ENCODE results near the gene STRIP1. TPM values are rescaled to one million over a fixed set of nuclear protein-coding genes. Genes with fewer than 3 reads are reported as not detected.

Gene STRIP1
- total RNA-seq, 4 donors from 2014 or later, result 21.7 to 50.3 (median 33.0) TPM

DNA sequence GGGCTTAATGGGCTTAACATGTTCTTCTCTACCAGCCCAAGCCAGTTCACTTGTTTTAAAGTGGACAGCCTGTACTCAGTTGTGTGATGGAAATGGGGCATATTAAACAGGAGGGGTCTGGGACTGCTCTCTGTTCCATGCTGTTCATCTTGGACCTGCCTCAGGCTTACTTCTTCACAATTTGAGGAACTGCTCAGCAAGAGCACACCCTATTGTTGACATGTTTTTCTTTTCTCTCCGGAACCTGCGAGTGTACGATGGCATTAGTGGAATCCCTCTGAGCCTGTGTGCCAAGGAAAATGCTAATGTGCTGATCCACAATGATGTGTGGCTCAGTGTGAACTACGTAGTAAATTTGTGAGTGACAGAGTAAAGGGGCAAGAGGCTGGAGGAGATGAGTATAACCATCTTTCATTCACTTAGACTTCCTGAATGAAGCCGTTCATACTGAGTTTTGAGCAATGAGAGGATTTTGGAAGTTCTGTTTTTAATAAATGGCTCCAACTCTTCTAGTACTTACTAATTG, 43.0 kb upstream of the STRIP1 start:
- TF ChIP-seq, protein P1, sequence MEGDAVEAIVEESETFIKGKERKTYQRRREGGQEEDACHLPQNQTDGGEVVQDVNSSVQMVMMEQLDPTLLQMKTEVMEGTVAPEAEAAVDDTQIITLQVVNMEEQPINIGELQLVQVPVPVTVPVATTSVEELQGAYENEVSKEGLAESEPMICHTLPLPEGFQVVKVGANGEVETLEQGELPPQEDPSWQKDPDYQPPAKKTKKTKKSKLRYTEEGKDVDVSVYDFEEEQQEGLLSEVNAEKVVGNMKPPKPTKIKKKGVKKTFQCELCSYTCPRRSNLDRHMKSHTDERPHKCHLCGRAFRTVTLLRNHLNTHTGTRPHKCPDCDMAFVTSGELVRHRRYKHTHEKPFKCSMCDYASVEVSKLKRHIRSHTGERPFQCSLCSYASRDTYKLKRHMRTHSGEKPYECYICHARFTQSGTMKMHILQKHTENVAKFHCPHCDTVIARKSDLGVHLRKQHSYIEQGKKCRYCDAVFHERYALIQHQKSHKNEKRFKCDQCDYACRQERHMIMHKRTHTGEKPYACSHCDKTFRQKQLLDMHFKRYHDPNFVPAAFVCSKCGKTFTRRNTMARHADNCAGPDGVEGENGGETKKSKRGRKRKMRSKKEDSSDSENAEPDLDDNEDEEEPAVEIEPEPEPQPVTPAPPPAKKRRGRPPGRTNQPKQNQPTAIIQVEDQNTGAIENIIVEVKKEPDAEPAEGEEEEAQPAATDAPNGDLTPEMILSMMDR (IDR thresholded peaks at IDR 0.05; ENCODE audit: low read depth), result no peak

DNA sequence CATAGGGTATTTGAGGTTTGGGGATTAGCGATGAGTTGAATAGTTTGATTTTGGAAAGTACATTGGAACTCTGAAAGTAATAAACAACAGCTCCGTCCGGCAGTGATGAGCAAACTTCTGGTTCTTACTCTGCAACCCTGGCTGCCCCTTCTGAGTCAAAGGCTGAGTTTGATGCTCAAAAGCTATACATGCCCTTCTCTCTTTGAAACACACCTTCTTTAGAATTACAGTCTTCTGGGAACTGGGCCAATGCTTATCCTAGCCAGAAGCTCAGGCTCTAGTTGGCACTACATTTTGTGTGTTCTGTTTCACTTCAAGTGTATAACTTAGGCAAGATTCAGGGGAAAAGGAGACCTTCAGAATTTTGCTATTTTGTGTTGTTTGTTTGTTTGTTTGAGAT, 40.5 kb upstream of the STRIP1 start:
- TF ChIP-seq, protein P1 (IDR thresholded peaks at IDR 0.05; ENCODE audit: low read depth), result no peak

DNA sequence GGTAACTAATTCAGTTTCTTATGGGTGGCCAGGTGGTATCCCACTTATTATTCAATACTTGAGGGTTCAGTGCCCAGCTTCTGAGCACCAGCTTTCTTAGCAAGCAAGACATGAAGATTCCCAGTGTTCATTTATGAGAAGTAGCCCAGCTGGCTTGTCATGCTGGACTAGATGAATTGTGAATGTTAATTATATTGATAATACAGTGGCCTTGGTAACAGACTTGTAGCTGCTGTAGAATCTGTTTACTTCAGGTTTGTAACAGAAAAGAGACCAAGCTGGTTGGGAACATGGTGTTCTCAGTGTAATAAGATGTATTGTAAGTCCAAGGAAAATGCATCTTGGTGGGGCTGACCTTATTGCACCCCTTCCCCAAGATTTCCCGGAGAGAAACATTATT, 39.8 kb upstream of the STRIP1 start:
- TF ChIP-seq, protein P1 (IDR thresholded peaks at IDR 0.05; ENCODE audit: low read depth), result no peak

DNA sequence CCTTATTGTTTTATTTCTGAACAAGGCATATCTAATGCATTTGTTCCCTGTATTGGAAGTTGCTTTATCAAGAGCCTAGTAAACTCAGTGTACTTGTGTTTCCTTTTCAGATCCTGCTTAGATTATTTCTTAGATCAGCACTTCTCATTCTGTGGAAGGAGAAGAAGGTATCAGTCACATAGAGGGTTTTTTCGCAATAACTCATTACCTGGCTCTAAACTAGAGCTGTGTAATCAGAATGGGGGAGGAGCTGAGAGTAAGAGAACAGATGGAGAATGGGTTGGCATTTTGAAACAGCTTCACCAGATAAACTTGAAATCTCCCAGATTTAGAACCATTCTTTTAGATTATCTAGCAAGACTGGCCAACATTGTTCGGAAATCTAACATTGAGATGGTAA, 38.9 kb upstream of the STRIP1 start:
- TF ChIP-seq, protein P1 (IDR thresholded peaks at IDR 0.05; ENCODE audit: low read depth), result no peak

DNA sequence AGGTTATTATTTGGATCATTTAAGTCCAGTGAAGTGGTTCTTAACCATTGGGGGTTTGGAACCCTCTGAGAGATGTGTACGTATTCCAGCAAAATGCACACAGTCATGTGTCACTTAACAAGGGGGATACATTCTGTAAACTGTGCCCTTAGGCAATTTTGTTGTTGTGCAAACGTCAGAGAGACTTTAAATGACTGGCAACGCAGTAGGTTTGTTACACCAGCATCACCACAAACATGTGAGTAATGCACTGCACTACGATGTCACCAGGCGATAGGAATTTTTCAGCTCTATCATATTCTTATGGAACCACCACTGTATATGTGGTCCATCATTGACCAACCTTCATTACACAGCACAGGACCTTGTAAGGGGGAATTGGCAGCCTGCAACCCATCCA, 37.9 kb upstream of the STRIP1 start:
- TF ChIP-seq, protein P1 (IDR thresholded peaks at IDR 0.05; ENCODE audit: low read depth), result no peak

DNA sequence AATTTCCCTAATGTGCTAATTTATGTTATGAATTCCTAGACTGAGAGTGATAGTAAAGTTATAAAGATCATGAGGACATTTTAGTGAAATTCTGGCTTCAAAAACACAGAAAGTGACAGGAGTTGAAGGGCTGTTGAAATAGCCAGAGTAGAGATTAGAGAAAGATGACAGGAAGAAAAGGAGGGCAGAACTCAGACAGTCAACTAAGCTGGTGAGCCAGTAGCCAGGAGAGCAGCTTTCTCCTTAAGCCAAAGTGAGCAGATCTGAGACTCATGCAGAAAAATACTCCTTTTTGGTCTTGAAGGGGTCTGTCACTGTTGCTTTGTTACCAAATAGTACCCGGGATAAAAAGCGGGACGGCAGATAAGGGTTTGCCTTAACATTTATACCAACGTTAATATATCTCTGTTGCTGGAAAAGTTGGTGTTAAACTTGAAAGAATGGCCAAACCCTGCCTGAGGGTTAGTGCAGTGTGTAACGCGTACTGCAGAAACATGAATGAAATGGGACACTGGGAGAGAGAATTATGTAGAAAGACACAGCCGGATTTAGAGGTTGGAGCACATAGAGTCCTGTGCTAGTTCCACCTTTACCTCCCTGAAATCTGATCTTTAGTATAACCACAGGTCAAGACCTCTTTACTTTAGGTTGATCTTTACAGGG, 37.1 kb upstream of the STRIP1 start:
- TF ChIP-seq, protein P1 (IDR thresholded peaks at IDR 0.05; ENCODE audit: low read depth), result no peak

DNA sequence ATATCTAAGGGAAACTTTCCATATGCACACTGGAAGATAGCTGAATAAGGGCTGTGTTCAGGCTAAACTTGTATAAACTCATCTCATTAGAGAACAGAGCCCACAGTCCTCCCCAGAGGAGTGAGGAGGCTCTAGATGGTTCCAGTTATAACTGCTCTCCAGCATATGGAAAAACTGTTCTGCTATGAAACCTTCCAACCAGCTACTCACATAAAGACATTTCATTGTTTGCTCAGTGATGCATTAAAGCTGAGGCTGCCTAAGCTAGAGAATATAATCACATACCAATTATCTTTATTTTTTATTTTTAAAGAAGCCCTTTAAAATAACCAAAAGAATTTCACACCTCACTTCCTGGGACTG, 36.6 kb upstream of the STRIP1 start:
- TF ChIP-seq, protein P1 (IDR thresholded peaks at IDR 0.05; ENCODE audit: low read depth), result no peak

Measured in subcutaneous adipose tissue (tissue), 4 donors.